A549 (cell line): ENCODE results near the gene TBCA. TPM values are rescaled to one million over a fixed set of nuclear protein-coding genes. Genes with fewer than 3 reads are reported as not detected.

ENCODE experiments used
- ATAC-seq, 2 experiments: fragments of 200-7000 bp in 1 of 2; fragments of >200 bp in 1 of 2; cut with Nextera tagmentation in 1 of 2; cut with Tn5 transposase in 1 of 2; 3 replicates each; pipeline versions ENCODE4 v1.8.0 to v1.9.1; 2018 to 2020; ENCODE audit warnings: mild to moderate bottlenecking in 1 of 2, moderate library complexity in 1 of 2
- CTCF ChIA-PET: fragments of 300-600 bp; sonication (Branson Sonifier 250); formaldehyde crosslinking; extraction: SDS; loops from one replicate; lab custom pipeline; 2021; ENCODE audit warnings: antibody characterized with exemption, inconsistent platforms; lab: Yijun Ruan, JAX
- POLR2A ChIA-PET: fragments of 350-600 bp; formaldehyde crosslinking; extraction: SDS; loops from one replicate; lab custom pipeline; 2021; ENCODE audit warnings: antibody characterized with exemption, inconsistent platforms; lab: Yijun Ruan, JAX
- DNase-seq, 2 experiments: peaks; one replicate each; pipeline versions ENCODE4 v3.0.0 to v3.0.0-alpha.2; 2011 to 2016; ENCODE audit warnings: low read depth in 1 of 2, low spot score in 1 of 2
- FAIRE-seq: peaks from 2 replicates; lab custom pipeline; 2011; peaks lifted over from hg19 to GRCh38; lab: Jason Lieb, UNC
- H3K27ac ChIP-seq, 2 experiments: fragments of >200 bp; sonication (Bioruptor Twin); formaldehyde crosslinking; 3 replicates each; pipeline ENCODE4 v1.5.1; 2016 to 2017
- H3K4me1 ChIP-seq: fragments of >200 bp; sonication (Bioruptor Twin); formaldehyde crosslinking; 3 replicates; pipeline ENCODE4 v1.6.1; 2016
- H3K4me2 ChIP-seq: fragments of >200 bp; sonication (Bioruptor Twin); formaldehyde crosslinking; 3 replicates; pipeline ENCODE4 v1.6.1; 2016
- H3K4me3 ChIP-seq: fragments of >200 bp; sonication (Bioruptor Twin); formaldehyde crosslinking; 3 replicates; pipeline ENCODE4 v1.5.1; 2016
- H3K9me3 ChIP-seq: fragments of >200 bp; sonication (Bioruptor Twin); formaldehyde crosslinking; 3 replicates; pipeline ENCODE4 v1.6.1; 2016
- CBX2 ChIP-seq: fragments of 200-600 bp; sonication (generic); IDR thresholded peaks from 2 replicates; pipeline ENCODE4 v1.6.1; 2016; ENCODE audit warnings: low read depth, mild to moderate bottlenecking, borderline replicate concordance
- CHD2 ChIP-seq: fragments of 150-350 bp; IDR thresholded peaks from 2 replicates; pipeline ENCODE4 v1.6.1; 2014; ENCODE audit warnings: low read length; ENCODE audit not compliant: partially characterized antibody
- EHF ChIP-seq: fragments of 250-450 bp; sonication (Bioruptor Pico); IDR thresholded peaks from 2 replicates; pipeline ENCODE4 v1.5.0; 2020; ENCODE audit warnings: mild to moderate bottlenecking
- ESRRA ChIP-seq: fragments of 150-350 bp; IDR thresholded peaks from 2 replicates; pipeline ENCODE4 v1.6.1; 2014; ENCODE audit warnings: mild to moderate bottlenecking, low read length, borderline replicate concordance
- FOXS1 ChIP-seq: fragments of 250-450 bp; sonication (Bioruptor Pico); IDR thresholded peaks from 2 replicates; pipeline ENCODE4 v1.5.0; 2020; ENCODE audit warnings: mild to moderate bottlenecking, moderate library complexity
- HEYL ChIP-seq: fragments of 250-450 bp; sonication (Bioruptor Pico); IDR thresholded peaks from 2 replicates; pipeline ENCODE4 v1.8.0; 2021; ENCODE audit warnings: mild to moderate bottlenecking, moderate library complexity
- HOXB5 ChIP-seq: fragments of 250-450 bp; sonication (Bioruptor Pico); IDR thresholded peaks from 2 replicates; pipeline ENCODE4 v1.5.0; 2020; ENCODE audit warnings: mild to moderate bottlenecking, moderate library complexity
- KDM1A ChIP-seq: fragments of 200-600 bp; sonication (generic); IDR thresholded peaks from 2 replicates; pipeline ENCODE4 v1.6.1; 2016; ENCODE audit warnings: low read depth, mild to moderate bottlenecking
- MAFK ChIP-seq: fragments of 450-650 bp; IDR thresholded peaks from 2 replicates; pipeline ENCODE4 v1.6.1; 2014; ENCODE audit not compliant: partially characterized antibody
- NFE2L2 ChIP-seq: fragments of 150-350 bp; conservative IDR thresholded peaks from 2 replicates; pipeline ENCODE4 v1.6.1; 2014; ENCODE audit warnings: low read length
- PHF8 ChIP-seq: fragments of 200-600 bp; sonication (generic); IDR thresholded peaks from 2 replicates; pipeline ENCODE4 v1.6.1; 2016; ENCODE audit warnings: low read depth, mild to moderate bottlenecking, antibody characterized with exemption, moderate library complexity, borderline replicate concordance
- POLR2A ChIP-seq: IDR thresholded peaks from 2 replicates; pipeline ENCODE4 v1.6.1; 2012; ENCODE audit warnings: mild to moderate bottlenecking, low read length
- RAD21 ChIP-seq, 2 experiments: fragments of >200 bp in 1 of 2; sonication (Bioruptor Twin) in 1 of 2; formaldehyde crosslinking in 1 of 2; IDR thresholded peaks in 1 of 2; conservative IDR thresholded peaks in 1 of 2; 2 replicates in 1 of 2; 3 replicates in 1 of 2; pipeline ENCODE4 v1.6.1; 2012 to 2018; ENCODE audit warnings: inconsistent platforms in 1 of 2
- RCOR1 ChIP-seq: fragments of 150-350 bp; IDR thresholded peaks from 2 replicates; pipeline ENCODE4 v1.6.1; 2014; ENCODE audit warnings: antibody characterized with exemption, low read length, low read depth
- RFX5 ChIP-seq: fragments of 450-650 bp; IDR thresholded peaks from 2 replicates; pipeline ENCODE4 v1.7.1; 2014; ENCODE audit warnings: antibody characterized with exemption, mild to moderate bottlenecking, moderate library complexity
- RNF2 ChIP-seq: fragments of 200-600 bp; sonication (generic); IDR thresholded peaks from 2 replicates; pipeline ENCODE4 v1.6.1; 2016; ENCODE audit warnings: low read depth, mild to moderate bottlenecking, antibody characterized with exemption, moderate library complexity, borderline replicate concordance
- ZFP36 ChIP-seq: fragments of 450-650 bp; IDR thresholded peaks from 2 replicates; pipeline ENCODE4 v1.6.1; 2014; ENCODE audit warnings: borderline replicate concordance; ENCODE audit not compliant: partially characterized antibody
- ZNF302 ChIP-seq: fragments of 250-450 bp; sonication (Bioruptor Pico); IDR thresholded peaks from 2 replicates; pipeline ENCODE4 v1.9.0; 2021; ENCODE audit warnings: inconsistent platforms, mild to moderate bottlenecking, moderate library complexity
- ZSCAN20 ChIP-seq: fragments of 250-450 bp; sonication (Bioruptor Pico); IDR thresholded peaks from 2 replicates; pipeline ENCODE4 v1.8.0; 2022; ENCODE audit warnings: mild to moderate bottlenecking, moderate library complexity
- WGBS: methylation state at CpG from one replicate; pipeline ENCODE4 v1.1.6; 2017; ENCODE audit errors: missing lambda C conversion rate; 5-methylcytosine and 5-hydroxymethylcytosine counted together
- polyA plus RNA-seq, 4 experiments: library from polyadenylated mRNA; depleted of rRNA in 3 of 4; stranded (reverse); fragments of >200 nt; fragmentation: RNase III in 1 of 4; extraction: RNeasy Plus Mini Kit Qiagen cat#74134 plus additional on column Dnase treatment in 1 of 4; gene quantifications; 2 replicates in 3 of 4; 3 replicates in 1 of 4; pipeline ENCODE4 v1.2.3, GENCODE V29; 2011 to 2017
- TF ChIP-seq, protein P1 (sequence below): fragments of 250-450 bp; sonication (Bioruptor Pico); IDR thresholded peaks from 2 replicates; pipeline ENCODE4 v1.5.0; 2020; ENCODE audit warnings: low read depth, mild to moderate bottlenecking, moderate library complexity
- TF ChIP-seq, protein P2 (sequence below): fragments of 450-650 bp; IDR thresholded peaks from 2 replicates; pipeline ENCODE4 v1.6.1; 2014; ENCODE audit warnings: antibody characterized with exemption
- TF ChIP-seq, protein P3 (sequence below): fragments of >200 bp; sonication (Bioruptor Twin); formaldehyde crosslinking; IDR thresholded peaks from 3 replicates; pipeline ENCODE4 v1.6.1; 2016

The TBCA gene
- polyA plus RNA-seq, 2 of the 4 experiments (the other 2 are of a cell fraction) = 373 to 484 TPM

DNA sequence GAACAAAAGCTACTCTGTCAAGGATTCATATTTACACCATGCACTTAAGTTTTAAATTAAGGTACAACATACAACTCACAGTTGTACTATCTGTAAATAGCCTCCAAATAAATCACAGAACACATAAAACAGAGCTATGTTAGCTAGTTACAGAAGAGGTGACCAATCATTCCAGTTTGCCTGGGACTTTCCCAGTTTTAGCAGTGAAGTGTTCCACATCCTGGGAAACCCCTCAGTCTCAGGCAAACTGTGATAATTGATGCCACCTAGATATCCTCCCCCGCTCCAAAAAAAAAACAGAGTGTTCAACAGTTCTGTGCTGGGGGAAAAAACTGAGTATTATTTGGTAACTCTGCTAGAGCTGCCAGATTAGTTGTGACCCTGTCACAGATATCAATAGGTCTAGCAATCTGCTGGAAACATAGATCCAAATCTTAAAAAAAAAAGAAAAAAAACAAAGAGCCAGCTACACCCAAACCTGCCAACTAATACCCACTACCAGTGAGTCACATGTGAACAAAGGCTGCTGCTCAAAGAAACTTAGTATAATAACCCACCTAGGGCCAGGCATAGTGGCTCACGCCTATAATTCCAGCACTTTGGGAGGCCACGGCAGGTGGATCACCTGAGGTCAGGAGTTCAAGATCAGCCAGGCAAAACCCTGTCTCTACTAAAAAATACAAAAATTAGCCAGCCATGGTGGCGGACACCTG lies 5.7 kb downstream of the TBCA start:
- H3K4me2 ChIP-seq = no peak overlapping the region
- ChIA-PET POLR2A (interaction anchor here (0.6 kb wide), 1 partner anchor 64 kb away, joined by 4 read pairs; no protein-coding TSS in a partner anchor), CTCF (no interaction called here)
- peaks cover 25% of the 10 kb centered on the region for H3K4me1 ChIP-seq
- no peaks in the 10 kb centered on the region for H3K9me3 ChIP-seq
- no peak for DNase-seq
- FAIRE-seq = no peak
- WGBS = 89% methylated on average over 4 of the region's 4 CpGs
- no peak overlapping the region for H3K4me3 ChIP-seq
- no peak for ATAC-seq
- TF ChIP-seq POLR2A (no peak), CHD2 (no peak), ZSCAN20 (CRISPR knock-in tag) (no peak)
- no peak overlapping the region for H3K27ac ChIP-seq

DNA sequence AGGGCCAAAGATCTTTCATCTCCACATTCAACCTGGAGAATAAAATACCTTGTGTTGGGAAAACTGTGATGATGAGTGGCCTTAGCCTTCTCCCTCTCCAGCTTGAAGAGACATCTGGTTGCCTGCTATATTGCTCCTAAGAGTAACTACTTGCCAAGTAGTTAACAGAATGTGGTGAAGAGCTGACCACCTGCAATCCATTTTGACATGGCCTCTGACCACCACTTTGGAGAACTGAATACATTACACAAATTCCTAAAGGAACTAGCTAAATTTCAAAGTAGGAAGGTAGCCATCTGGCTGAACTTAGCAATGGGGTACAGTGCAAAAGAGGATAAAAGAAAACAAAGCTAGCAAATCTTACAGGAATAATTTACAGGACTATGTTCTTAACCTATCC lies 7.2 kb downstream of the TBCA start:
- TF ChIP-seq ZNF302 (CRISPR knock-in tag) (no peak), ESRRA (no peak), POLR2A (no peak), ZFP36 (no peak), HOXB5 (CRISPR knock-in tag) (no peak), PHF8 (no peak), CBX2 (no peak), NFE2L2 (no peak), RCOR1 (no peak), RFX5 (no peak), FOXS1 (no peak), HEYL (CRISPR knock-in tag) (no peak), CHD2 (no peak), KDM1A (no peak)
- TF ChIP-seq, protein P1, sequence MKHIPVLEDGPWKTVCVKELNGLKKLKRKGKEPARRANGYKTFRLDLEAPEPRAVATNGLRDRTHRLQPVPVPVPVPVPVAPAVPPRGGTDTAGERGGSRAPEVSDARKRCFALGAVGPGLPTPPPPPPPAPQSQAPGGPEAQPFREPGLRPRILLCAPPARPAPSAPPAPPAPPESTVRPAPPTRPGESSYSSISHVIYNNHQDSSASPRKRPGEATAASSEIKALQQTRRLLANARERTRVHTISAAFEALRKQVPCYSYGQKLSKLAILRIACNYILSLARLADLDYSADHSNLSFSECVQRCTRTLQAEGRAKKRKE (CRISPR knock-in tag) = no peak
- TF ChIP-seq, protein P2, sequence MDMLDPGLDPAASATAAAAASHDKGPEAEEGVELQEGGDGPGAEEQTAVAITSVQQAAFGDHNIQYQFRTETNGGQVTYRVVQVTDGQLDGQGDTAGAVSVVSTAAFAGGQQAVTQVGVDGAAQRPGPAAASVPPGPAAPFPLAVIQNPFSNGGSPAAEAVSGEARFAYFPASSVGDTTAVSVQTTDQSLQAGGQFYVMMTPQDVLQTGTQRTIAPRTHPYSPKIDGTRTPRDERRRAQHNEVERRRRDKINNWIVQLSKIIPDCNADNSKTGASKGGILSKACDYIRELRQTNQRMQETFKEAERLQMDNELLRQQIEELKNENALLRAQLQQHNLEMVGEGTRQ = no peak
- TF ChIP-seq, protein P3, sequence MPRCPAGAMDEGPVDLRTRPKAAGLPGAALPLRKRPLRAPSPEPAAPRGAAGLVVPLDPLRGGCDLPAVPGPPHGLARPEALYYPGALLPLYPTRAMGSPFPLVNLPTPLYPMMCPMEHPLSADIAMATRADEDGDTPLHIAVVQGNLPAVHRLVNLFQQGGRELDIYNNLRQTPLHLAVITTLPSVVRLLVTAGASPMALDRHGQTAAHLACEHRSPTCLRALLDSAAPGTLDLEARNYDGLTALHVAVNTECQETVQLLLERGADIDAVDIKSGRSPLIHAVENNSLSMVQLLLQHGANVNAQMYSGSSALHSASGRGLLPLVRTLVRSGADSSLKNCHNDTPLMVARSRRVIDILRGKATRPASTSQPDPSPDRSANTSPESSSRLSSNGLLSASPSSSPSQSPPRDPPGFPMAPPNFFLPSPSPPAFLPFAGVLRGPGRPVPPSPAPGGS = no peak
- ATAC-seq = no peak; a peak in 1 of 6 replicates
- Histone ChIP-seq H3K4me2 (no peak overlapping the region), H3K9me3 (no peaks in the 10 kb centered on the region), H3K4me3 (no peak overlapping the region), H3K4me1 (peaks cover 16% of the 10 kb centered on the region; the same call in 2 of the 3 replicates), H3K27ac (no peak overlapping the region)
- ChIA-PET CTCF (no interaction called here), POLR2A (no interaction called here)
- FAIRE-seq = no peak
- DNase-seq = no peak

DNA sequence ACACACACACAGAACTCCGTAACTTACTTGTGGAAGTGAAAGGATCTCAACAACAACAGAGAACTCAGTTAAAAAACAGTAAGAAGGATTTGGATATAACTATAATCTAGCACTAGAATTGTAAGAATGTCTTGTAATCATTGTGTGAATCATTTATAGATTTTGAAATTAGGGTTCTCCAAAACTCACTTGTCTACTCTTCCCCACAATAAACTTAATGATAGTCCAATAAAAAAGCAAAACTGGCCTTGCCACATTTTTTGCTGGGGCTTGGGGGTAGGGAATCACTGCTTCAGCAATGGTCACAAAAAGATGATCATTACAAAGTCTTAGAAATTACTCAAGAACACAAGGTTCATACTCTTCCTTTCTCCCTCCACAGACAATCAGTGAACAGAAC lies 8.8 kb downstream of the TBCA start:
- no peak for ATAC-seq
- ChIA-PET CTCF (no interaction called here), POLR2A (no interaction called here)
- no peak for FAIRE-seq
- H3K4me1 ChIP-seq = peaks cover 8% of the 10 kb centered on the region; the same call in 2 of the 3 replicates
- no peak for DNase-seq
- 100% methylated on average over 1 of the region's 1 CpG for WGBS
- H3K27ac ChIP-seq = no peak overlapping the region
- TF ChIP-seq ZSCAN20 (CRISPR knock-in tag) (no peak), EHF (CRISPR knock-in tag) (no peak), KDM1A (no peak), RNF2 (no peak), MAFK (no peak), RAD21 (conservative IDR thresholded peaks at IDR 0.05 in 1 of 2, IDR thresholded peaks at IDR 0.05 in 1 of 2) (no peak), RFX5 (no peak)
- H3K4me3 ChIP-seq = no peak overlapping the region
- no peak overlapping the region for H3K4me2 ChIP-seq
- no peaks in the 10 kb centered on the region for H3K9me3 ChIP-seq
